GM23338 (cell line): ENCODE results near the gene KSR2. TPM values are rescaled to one million over a fixed set of nuclear protein-coding genes. Genes with fewer than 3 reads are reported as not detected.

Experiments
- ATAC-seq: fragments of 200-7000 bp; cut with Tn5 transposase; 3 replicates; pipeline ENCODE4 v1.9.1; 2020
- DNase-seq: peaks from one replicate; pipeline ENCODE4 v3.0.0-alpha.2; 2015; ENCODE audit warnings: low spot score
- H2AFZ ChIP-seq: fragments of 200-600 bp; sonication (generic); 2 replicates; pipeline ENCODE4 v1.8.0; 2016; ENCODE audit warnings: antibody characterized with exemption, mild to moderate bottlenecking, moderate library complexity
- H3F3A ChIP-seq: fragments of 200-600 bp; sonication (generic); replicated peaks from 2 replicates; pipeline ENCODE4 v1.8.0; 2017; ENCODE audit warnings: antibody characterized with exemption, mixed run types, low read depth
- H3K27ac ChIP-seq: fragments of 200-600 bp; sonication (generic); 2 replicates; pipeline ENCODE4 v1.6.1; 2016; ENCODE audit warnings: low read depth
- H3K27me3 ChIP-seq: fragments of 200-600 bp; sonication (generic); 2 replicates; pipeline ENCODE4 v1.8.0; 2016; ENCODE audit warnings: mild to moderate bottlenecking, mixed run types, moderate library complexity; ENCODE audit not compliant: insufficient read depth
- H3K36me3 ChIP-seq: fragments of 200-600 bp; sonication (generic); 2 replicates; pipeline ENCODE4 v1.8.0; 2016; ENCODE audit warnings: mild to moderate bottlenecking; ENCODE audit not compliant: insufficient read depth
- H3K4me1 ChIP-seq: fragments of 200-600 bp; sonication (generic); 2 replicates; pipeline ENCODE4 v1.8.0; 2016; ENCODE audit warnings: mild to moderate bottlenecking, moderate library complexity; ENCODE audit not compliant: insufficient read depth
- H3K4me2 ChIP-seq: fragments of 200-600 bp; sonication (generic); 2 replicates; pipeline ENCODE4 v1.7.1; 2017; ENCODE audit warnings: mixed run types
- H3K4me3 ChIP-seq: fragments of 200-600 bp; sonication (generic); 2 replicates; pipeline ENCODE4 v1.6.1; 2016; ENCODE audit warnings: mixed run types
- H3K79me2 ChIP-seq: fragments of 200-600 bp; sonication (generic); replicated peaks from 2 replicates; pipeline ENCODE4 v1.8.0; 2017; ENCODE audit warnings: mild to moderate bottlenecking; ENCODE audit not compliant: insufficient read depth
- H3K9me2 ChIP-seq: fragments of 200-600 bp; sonication (generic); 2 replicates; pipeline ENCODE4 v1.8.0; 2017; ENCODE audit not compliant: insufficient read depth
- H4K20me1 ChIP-seq: fragments of 200-600 bp; sonication (generic); replicated peaks from 2 replicates; pipeline ENCODE4 v1.8.0; 2017; ENCODE audit warnings: mild to moderate bottlenecking; ENCODE audit not compliant: insufficient read depth
- H3K27ac Mint-ChIP-seq: 2 replicates; pipeline ENCODE4 v1.8.0; 2020; ENCODE audit warnings: inconsistent platforms, mild to moderate bottlenecking, moderate library complexity, mixed read lengths
- H3K27me3 Mint-ChIP-seq: 3 replicates; pipeline ENCODE4 v1.8.0; 2022; ENCODE audit warnings: low read depth, mild to moderate bottlenecking, moderate library complexity, mixed read lengths, inconsistent platforms; ENCODE audit not compliant: insufficient read depth, poor library complexity
- H3K36me3 Mint-ChIP-seq: 3 replicates; pipeline ENCODE4 v1.8.0; 2021; ENCODE audit warnings: low read depth, mild to moderate bottlenecking, inconsistent platforms, moderate library complexity, mixed read lengths
- H3K4me1 Mint-ChIP-seq: 3 replicates; pipeline ENCODE4 v1.8.0; 2020; ENCODE audit warnings: mild to moderate bottlenecking, inconsistent platforms, mixed read lengths
- H3K4me3 Mint-ChIP-seq: 3 replicates; pipeline ENCODE4 v1.8.0; 2021; ENCODE audit warnings: moderate library complexity, mild to moderate bottlenecking, inconsistent platforms, mixed read lengths
- H3K9me3 Mint-ChIP-seq: 3 replicates; pipeline ENCODE4 v1.8.0; 2020; ENCODE audit warnings: moderate library complexity, mild to moderate bottlenecking, inconsistent platforms, mixed read lengths
- CREB1 ChIP-seq: fragments of 250-450 bp; sonication (Bioruptor Pico); IDR thresholded peaks from 2 replicates; pipeline ENCODE4 v1.5.0; 2020; ENCODE audit warnings: low read depth, mild to moderate bottlenecking, moderate library complexity
- CTCF ChIP-seq, 2 experiments: fragments of 200-600 bp in 1 of 2; sonication (generic) in 1 of 2; conservative IDR thresholded peaks; 2 replicates each; pipeline versions ENCODE4 v1.5.1 to v1.6.1; 2016 to 2017; ENCODE audit warnings: antibody characterized with exemption in 2 of 2, low read depth in 2 of 2, mild to moderate bottlenecking in 2 of 2, moderate library complexity in 1 of 2
- ETS1 ChIP-seq: IDR thresholded peaks from 2 replicates; pipeline ENCODE4 v1.6.1; 2016; ENCODE audit warnings: antibody characterized with exemption
- EZH2 ChIP-seq: fragments of 200-600 bp; sonication (generic); IDR thresholded peaks from one replicate; pipeline ENCODE4 v1.8.0; 2017; ENCODE audit warnings: antibody characterized with exemption, mild to moderate bottlenecking, low read depth; ENCODE audit not compliant: unreplicated experiment
- EZH2phosphoT487 ChIP-seq: fragments of 200-600 bp; sonication (generic); IDR thresholded peaks from one replicate; pipeline ENCODE4 v1.8.1; 2018; ENCODE audit warnings: antibody characterized with exemption; ENCODE audit not compliant: unreplicated experiment
- JUNB ChIP-seq: IDR thresholded peaks from one replicate; pipeline ENCODE4 v1.6.1; 2016; ENCODE audit warnings: antibody characterized with exemption; ENCODE audit not compliant: unreplicated experiment
- NANOG ChIP-seq: IDR thresholded peaks from 2 replicates; pipeline ENCODE4 v1.6.1; 2016; ENCODE audit warnings: antibody characterized with exemption, borderline replicate concordance
- POLR2AphosphoS5 ChIP-seq: IDR thresholded peaks from 2 replicates; pipeline ENCODE4 v1.6.1; 2016; ENCODE audit warnings: antibody characterized with exemption, low read depth
- REST ChIP-seq: IDR thresholded peaks from one replicate; pipeline ENCODE4 v1.6.1; 2018; ENCODE audit warnings: antibody characterized with exemption; ENCODE audit not compliant: unreplicated experiment
- STAT1 ChIP-seq: IDR thresholded peaks from one replicate; pipeline ENCODE4 v1.6.1; 2016; ENCODE audit warnings: antibody characterized with exemption; ENCODE audit not compliant: unreplicated experiment
- ZNF114 ChIP-seq: fragments of 250-450 bp; sonication (Bioruptor Pico); IDR thresholded peaks from 2 replicates; pipeline ENCODE4 v1.5.0; 2020; ENCODE audit warnings: mild to moderate bottlenecking, moderate library complexity
- ZNF331 ChIP-seq: fragments of 250-450 bp; sonication (Bioruptor Pico); IDR thresholded peaks from 2 replicates; pipeline ENCODE4 v1.5.0; 2020; ENCODE audit warnings: low read depth, mild to moderate bottlenecking, moderate library complexity
- ZNF462 ChIP-seq: fragments of 250-450 bp; sonication (Bioruptor Pico); IDR thresholded peaks from 2 replicates; pipeline ENCODE4 v1.5.0; 2020; ENCODE audit warnings: mild to moderate bottlenecking, moderate library complexity
- polyA plus RNA-seq: library from polyadenylated mRNA; unstranded; fragments of >200 nt; fragmentation: Nextera tagmentation; extraction: Ambion mirVana; gene quantifications from 2 replicates; pipeline ENCODE4 v1.2.1, GENCODE V29; 2016
- total RNA-seq: library from RNA; depleted of rRNA; stranded (reverse); fragments of >200 nt; shearing (Covaris generic); gene quantifications from 2 replicates; pipeline ENCODE4 v1.2.3, GENCODE V29; 2014

The KSR2 gene
- total and polyA plus RNA-seq, 2 experiments from 2014 or later = 1.1 to 2.7 TPM

- TF ChIP-seq REST = no peak
- TF ChIP-seq ZNF114 (CRISPR knock-in tag) = no peak
- no peak for TF ChIP-seq EZH2
- no peak for TF ChIP-seq EZH2phosphoT487
- no peak for TF ChIP-seq ETS1
- TF ChIP-seq NANOG = no peak
- TF ChIP-seq STAT1 = no peak
- no peak for TF ChIP-seq CTCF (conservative IDR thresholded peaks at IDR 0.05; ENCODE audit: low read depth in 2 of 2)
- no peak for TF ChIP-seq CREB1 (CRISPR knock-in tag)
- no peak for TF ChIP-seq ZNF462
- no peak for TF ChIP-seq JUNB
- TF ChIP-seq ZNF331 = no peak
- TF ChIP-seq POLR2AphosphoS5 = no peak
- no peak overlapping the region for H3K4me3 ChIP-seq
- ATAC-seq = no peak
- no peaks in the 10 kb centered on the region for H3K4me1 Mint-ChIP-seq
- peaks cover 2% of the 10 kb centered on the region; the same call in 2 of the 3 replicates for H3K9me3 Mint-ChIP-seq
- H3K36me3 ChIP-seq = no peaks in the 10 kb centered on the region
- no peaks in the 10 kb centered on the region for H3F3A ChIP-seq
- no peak overlapping the region for H3K27ac Mint-ChIP-seq
- no peaks in the 10 kb centered on the region for H3K79me2 ChIP-seq
- H3K9me2 ChIP-seq = peaks cover 3% of the 10 kb centered on the region; the same call in 1 of the 2 replicates
- H2AFZ ChIP-seq = no peak overlapping the region
- H3K27me3 Mint-ChIP-seq = no peaks in the 10 kb centered on the region
- H3K4me1 ChIP-seq = no peaks in the 10 kb centered on the region
- no peaks in the 10 kb centered on the region for H3K36me3 Mint-ChIP-seq
- no peak overlapping the region for H3K27ac ChIP-seq
- H3K27me3 ChIP-seq = no peaks in the 10 kb centered on the region
- H4K20me1 ChIP-seq = no peaks in the 10 kb centered on the region
- H3K4me2 ChIP-seq = no peak overlapping the region
- H3K4me3 Mint-ChIP-seq = no peak overlapping the region
- no peak for DNase-seq
These were observed 225.0 kb downstream of the KSR2 start for GRCh38 chr12:117743761-117744160.
